Prostate gland (tissue), 2 donors: ENCODE data around the gene NOL6.

Source experiments
- CTCF ChIP-seq, 4 experiments: fragments of 200-600 bp in 2 of 4; fragments of 450-650 bp in 2 of 4; sonication (generic) in 2 of 4; IDR thresholded peaks; 1 replicate in 3 of 4; 2 replicates in 1 of 4; pipeline ENCODE4 v1.5.1; 2016 to 2019; ENCODE audit warnings: antibody characterized with exemption in 4 of 4, mild to moderate bottlenecking in 2 of 4, moderate library complexity in 2 of 4
- POLR2A ChIP-seq: fragments of 450-650 bp; IDR thresholded peaks from one replicate; pipeline ENCODE4 v1.6.1; 2016; ENCODE audit warnings: antibody characterized with exemption, mild to moderate bottlenecking

GRCh38 chr9:33458444-33458843 is 15.3 kb downstream of the NOL6 start:
- no peak for TF ChIP-seq CTCF (IDR thresholded peaks at IDR 0.05)
- TF ChIP-seq POLR2A = no peak
